Urothelium cell line (cell line): Measurements from ENCODE around the gene GRK2.
"Not testable (repeated sequence)": the region's sequence is repeated elsewhere in the genome, so short reads cannot be mapped to it uniquely, and the experiment has no call there.

Experiments
- DNase-seq: peaks from one replicate; pipeline ENCODE4 v3.0.0; 2011; ENCODE audit warnings: low spot score, mixed read lengths
- FAIRE-seq: peaks from 2 replicates; lab custom pipeline; 2011; peaks lifted over from hg19 to GRCh38; lab: Jason Lieb, UNC

Gene GRK2

DNA sequence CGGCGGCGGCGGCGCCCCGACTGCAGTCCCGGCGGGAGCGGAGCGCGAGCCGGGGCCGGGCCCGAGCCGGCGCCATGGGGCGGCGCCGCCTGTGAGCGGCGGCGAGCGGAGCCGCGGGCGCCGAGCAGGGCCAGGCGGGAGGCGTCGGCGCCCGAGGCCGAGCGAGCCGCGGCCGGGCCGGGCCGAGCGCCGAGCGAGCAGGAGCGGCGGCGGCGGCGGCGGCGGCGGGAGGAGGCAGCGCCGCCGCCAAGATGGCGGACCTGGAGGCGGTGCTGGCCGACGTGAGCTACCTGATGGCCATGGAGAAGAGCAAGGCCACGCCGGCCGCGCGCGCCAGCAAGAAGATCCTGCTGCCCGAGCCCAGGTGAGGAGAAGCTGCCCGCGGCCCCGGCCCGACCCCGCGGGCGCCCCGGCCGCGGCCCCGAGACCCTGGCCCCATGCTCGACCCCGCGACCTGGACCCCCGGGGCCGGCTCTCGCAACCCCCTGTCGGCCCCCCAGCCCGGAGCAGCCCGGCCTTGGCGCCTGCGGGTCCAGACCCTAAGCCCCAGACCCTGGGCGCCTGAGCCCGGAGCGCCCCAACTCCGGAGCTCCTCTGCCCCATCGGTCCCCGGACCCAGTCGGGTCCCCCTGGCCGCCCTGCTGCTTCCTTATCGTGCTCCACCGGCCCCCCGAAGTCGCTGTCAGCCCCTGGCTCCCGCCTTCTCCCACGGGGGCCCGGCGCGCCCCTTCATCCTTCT lies at the start of gene GRK2:
GRK2 (plus strand) TSS at position 25 of the 739 bp plus-strand sequence; CDS start at position 252, 227 bp downstream.
- DNase-seq, result peak; percentile 63

GRCh38 chr11:67227726-67228125 lies 38.5 kb upstream of the GRK2 start:
- FAIRE-seq, result no peak
- DNase-seq, result no peak

More for the DNA sequence above, at the start of gene GRK2:
- FAIRE-seq, result no peak

DNA sequence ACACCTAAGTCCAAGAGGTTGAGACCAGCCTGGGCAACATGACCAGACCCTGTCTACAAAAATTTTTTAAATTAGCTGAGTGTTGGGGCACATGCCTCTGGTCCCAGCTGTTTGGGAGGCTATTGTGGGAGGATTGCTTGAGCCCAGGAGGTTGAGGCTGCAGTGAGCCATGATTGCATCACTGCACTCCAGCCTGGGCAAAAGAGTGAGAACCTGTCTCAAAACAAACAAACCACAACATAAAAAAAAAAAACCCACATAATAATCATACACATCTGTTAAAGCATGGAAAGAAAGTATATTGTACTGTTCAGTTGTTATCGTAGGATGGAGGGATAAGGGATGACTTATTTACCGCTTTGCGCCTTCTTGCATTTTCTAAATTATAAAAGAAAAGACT lies 35.9 kb upstream of the GRK2 start:
- FAIRE-seq (no peak), DNase-seq (no peak)

DNA sequence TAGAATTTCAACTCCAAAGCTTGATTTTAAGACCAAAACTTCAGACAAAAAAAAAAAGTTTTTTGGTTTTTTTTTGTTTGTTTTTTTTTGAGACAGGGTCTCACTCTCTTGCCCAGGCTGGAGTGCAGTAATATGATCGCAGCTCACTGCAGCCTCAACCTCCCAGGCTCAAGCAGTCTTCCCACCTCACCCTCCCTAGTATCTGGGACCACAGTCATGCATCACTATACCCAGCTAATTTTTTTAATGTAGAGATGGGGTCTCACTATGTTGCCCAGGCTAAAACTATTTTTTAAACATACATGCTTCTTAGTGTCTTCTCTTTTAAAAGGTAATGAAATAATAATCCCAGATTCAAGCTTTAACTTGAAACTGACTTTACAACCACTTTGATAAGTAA lies 35.4 kb upstream of the GRK2 start:
- FAIRE-seq, result no peak
- no peak for DNase-seq

GRCh38 chr11:67233584-67234190 lies 32.6 kb upstream of the GRK2 start:
- FAIRE-seq, result no peak

GRCh38 chr11:67234571-67234970 lies 31.7 kb upstream of the GRK2 start:
- DNase-seq, FAIRE-seq: not testable (repeated sequence)

More at GRCh38 chr11:67233584-67234190, 32.6 kb upstream of the GRK2 start:
- DNase-seq, result no peak

DNA sequence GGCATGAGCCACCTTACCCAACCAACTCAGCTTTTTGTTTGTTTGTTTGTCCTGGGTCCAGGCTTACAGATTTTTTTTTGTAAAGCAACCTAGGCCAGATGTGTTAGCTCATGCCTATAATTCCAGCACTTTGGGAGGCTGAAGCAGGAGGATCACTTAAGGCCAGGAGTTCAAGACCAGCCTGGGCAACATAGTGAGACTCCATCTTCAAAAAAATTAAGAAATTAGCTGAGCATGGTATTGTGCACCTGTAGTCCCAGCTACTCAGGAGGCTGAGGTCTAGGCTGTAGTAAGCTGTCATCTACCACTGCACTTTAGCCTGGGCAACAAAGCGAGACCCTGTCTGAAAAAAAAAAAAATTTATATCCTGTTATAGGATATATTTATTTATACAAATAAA lies 28.7 kb upstream of the GRK2 start:
- DNase-seq (no peak), FAIRE-seq (no peak)

DNA sequence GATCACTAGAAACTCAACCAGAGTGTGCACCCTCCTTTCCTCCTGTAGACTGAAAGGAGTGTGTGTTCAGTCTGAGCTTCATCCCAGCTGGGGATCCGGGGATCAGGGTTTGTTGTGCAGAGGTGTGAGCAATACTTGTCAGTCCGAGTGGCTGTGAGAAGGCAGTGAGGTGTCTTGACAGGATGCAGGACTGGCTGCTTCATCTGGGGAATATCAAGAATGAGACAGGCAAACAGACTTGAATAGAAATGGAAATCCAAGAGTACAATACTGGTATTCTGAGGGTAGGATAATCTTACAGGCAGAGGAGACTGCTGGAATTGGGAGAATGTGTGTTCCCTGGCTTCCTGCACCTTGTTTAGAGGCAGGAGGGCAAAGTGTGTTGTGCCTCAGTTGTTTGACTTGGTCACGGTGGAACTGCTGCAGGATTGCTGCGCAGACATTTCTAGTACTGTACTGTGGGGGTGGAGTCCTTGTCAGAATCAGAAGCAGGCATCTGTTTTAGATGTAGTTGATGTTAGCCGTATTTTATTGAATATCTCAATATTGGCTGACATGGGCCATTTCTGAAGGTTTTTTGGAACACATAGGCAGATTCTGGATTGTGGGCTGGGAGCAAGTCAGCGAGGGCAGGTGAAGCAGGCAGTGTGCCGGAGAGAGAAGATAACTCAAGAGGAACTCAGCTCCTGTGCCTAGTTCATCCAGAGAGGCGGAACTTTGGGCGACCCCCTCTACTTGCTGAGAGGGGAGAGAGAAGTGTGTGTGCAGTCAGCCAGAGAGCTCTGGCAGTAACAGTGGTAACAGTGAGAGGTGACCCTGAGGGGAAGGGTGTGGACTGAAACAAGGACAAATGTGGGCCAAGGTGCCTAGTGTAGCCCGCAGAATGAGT lies 27.1 kb upstream of the GRK2 start:
- FAIRE-seq, result no peak
- DNase-seq, result no peak

GRCh38 chr11:67239783-67240575 lies 26.3 kb upstream of the GRK2 start:
- DNase-seq (peak; percentile 98), FAIRE-seq (no peak)

DNA sequence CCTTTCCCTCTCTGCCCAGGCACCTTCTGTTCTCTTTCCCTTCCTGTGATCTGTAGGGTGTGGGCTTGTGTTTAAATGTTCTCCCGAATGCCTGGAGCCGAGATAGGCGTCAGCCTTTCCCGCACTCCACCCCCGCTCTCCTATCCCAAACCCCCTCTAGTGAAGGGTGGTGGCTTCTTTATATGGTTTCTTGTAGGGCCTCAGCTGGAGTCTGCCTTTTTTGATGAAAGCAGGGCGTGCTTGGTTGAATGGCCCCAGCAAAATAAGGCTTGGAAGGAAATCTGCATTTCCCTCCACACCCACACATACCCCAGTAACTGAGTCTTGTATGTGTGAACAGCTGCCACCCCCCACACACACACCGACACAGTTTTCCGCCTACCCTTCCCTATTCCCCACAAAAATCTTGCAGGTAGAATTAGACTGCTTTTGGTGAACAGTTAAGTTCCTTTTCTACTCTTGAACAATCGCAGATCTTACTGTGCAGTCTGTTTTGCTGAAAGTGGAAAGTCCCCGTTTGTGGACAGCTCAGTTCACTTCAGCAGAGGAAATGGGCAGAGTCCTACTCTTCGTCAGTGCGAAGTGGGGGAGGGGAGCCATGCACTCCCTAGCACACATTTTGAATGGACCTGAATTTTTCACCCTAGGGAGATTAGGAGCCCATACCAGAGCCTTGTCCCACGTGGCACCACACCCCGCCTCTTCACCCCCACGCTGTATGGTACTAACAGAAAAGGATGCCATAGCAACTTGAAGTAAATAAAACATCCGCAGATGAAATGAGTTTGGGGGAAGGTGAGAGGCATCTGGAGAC lies 25.5 kb upstream of the GRK2 start:
- peak; percentile 49 for DNase-seq
- FAIRE-seq, result no peak

- FAIRE-seq (no peak), DNase-seq (no peak)
Measured at GRCh38 chr11:67242548-67242947, 23.7 kb upstream of the GRK2 start.

DNA sequence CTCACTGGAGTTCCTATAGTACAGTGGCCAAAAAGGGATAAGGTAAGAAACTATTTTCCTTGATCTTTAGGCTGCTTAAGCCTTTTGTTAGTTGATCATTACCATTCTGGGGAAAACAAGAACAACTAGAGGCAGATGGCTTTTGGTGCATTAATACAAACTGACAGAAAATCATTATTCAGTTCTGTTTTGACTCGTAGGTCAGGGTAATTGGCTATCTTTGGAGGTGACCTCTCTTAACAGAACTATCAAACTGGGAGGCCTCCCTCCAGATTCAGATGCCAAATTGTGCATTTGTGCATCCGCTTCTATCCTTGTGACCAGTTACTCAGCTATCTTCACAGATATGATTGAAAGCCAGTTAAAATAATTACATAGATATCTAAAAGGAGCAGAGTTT lies 23.2 kb upstream of the GRK2 start:
- no peak for DNase-seq
- FAIRE-seq, result no peak

- DNase-seq (no peak), FAIRE-seq (no peak)
Measured at GRCh38 chr11:67245046-67245445, 21.2 kb upstream of the GRK2 start.

DNA sequence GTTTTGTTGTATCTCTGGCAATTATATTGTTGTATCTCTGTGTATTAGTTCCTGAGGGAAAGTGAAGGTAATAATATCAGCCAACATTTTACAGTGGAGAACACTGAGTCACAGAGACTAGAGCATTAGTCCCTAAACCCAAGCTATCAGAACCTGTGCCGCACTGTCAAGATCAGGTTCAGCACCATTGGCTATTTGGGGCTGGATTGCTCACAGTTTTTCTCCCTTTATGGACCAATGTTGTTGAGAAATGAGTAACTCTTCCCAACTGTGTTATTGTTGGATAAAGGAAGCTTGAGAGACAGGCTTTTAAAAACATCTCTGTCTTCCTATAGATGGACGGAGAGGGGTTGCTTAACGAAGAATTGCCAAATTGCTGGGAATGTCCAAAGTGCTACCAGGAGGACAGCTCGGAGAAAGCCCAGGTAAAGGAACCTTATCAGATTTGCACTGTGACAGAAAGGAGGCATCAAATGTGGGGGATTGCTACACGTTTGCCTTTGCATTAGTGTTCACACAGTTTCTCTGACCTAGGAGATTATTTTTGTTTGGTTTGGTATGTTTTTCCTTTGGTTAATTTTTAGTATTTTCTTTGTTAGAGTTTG lies 18.2 kb upstream of the GRK2 start:
- DNase-seq, result no peak
- no peak for FAIRE-seq

GRCh38 chr11:67248653-67249052 lies 17.6 kb upstream of the GRK2 start:
- no peak for FAIRE-seq
- no peak for DNase-seq

- FAIRE-seq, result no peak
- DNase-seq, result no peak
Measured at GRCh38 chr11:67250059-67251043, 15.9 kb upstream of the GRK2 start.

DNA sequence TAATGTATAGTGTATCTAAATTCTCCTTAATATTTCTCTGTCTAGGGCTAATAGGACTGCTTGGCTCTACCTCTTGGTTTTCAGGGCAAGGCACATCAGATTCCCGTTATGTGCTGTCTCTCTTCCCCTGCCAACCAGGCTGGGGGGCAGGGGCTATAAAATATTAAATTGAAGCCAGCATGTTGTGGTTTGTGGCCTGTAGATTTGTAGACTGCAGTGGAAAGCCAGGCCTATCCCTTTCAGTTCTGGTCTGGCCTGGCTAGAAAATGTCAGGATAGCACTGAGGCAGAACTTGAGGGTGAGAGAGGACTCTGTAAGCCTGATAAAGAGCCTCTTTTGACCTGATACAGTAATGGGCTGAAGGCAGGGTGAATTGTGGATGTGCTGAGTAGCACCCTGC lies 14.4 kb upstream of the GRK2 start:
- no peak for FAIRE-seq

DNA sequence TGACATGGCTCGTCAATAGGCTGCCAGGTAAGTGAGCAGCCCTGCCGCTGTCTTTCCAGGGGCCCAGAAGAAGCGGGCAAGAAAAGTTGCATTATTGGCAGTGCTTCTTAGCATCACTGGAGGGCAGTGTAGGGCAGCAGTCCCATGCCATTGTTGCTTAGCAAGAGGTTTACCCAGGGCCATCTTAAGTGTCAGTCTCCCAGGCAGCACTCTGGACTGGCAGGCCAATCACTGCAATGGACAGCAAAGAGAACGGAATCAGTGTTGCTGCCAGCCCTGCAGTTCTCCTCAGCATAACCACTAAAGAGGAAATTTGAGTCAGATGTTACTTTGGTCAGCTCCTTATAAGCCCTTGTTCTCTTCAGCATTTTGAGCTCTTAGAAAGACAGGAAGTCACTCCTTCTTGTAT lies 13.4 kb upstream of the GRK2 start:
- no peak for FAIRE-seq
- DNase-seq, result no peak

More for the DNA sequence above, 14.4 kb upstream of the GRK2 start:
- DNase-seq, result no peak
